Transverse colon (tissue), 4 donors: ENCODE measurements around the gene CCDC167. TPM values are rescaled to one million over a fixed set of nuclear protein-coding genes. Genes with fewer than 3 reads are reported as not detected.

ENCODE experiments used
- DNase-seq: peaks from one replicate; pipeline ENCODE4 v3.0.0-alpha.2; 2019
- H3K27ac ChIP-seq, 4 donors: fragments of 200-600 bp; sonication (generic); 2 replicates each; pipeline ENCODE4 v1.5.1; 2016 to 2018; ENCODE audit warnings: inconsistent platforms in 4 of 4
- H3K27me3 ChIP-seq: fragments of 200-600 bp; sonication (generic); 2 replicates; pipeline ENCODE4 v1.5.1; 2017; ENCODE audit warnings: inconsistent platforms
- H3K36me3 ChIP-seq, 4 donors: fragments of 200-600 bp; sonication (generic); 2 replicates each; pipeline ENCODE4 v1.5.1; 2017 to 2019; ENCODE audit warnings: inconsistent platforms in 4 of 4
- H3K4me1 ChIP-seq, 4 donors: fragments of 200-600 bp; sonication (generic); 2 replicates each; pipeline ENCODE4 v1.5.1; 2017 to 2020; ENCODE audit warnings: inconsistent platforms in 4 of 4
- H3K4me3 ChIP-seq, 4 donors: fragments of 200-600 bp; sonication (generic); 1 replicate in 1 of 4; 2 replicates in 3 of 4; pipeline versions ENCODE4 v1.5.1 to v1.6.1; 2017 to 2019; ENCODE audit warnings: inconsistent platforms in 4 of 4
- H3K9me3 ChIP-seq, 2 donors: fragments of 200-600 bp; sonication (generic); 2 replicates each; pipeline ENCODE4 v1.5.1; 2017 to 2019; ENCODE audit warnings: inconsistent platforms in 2 of 2
- CTCF ChIP-seq, 5 experiments: fragments of 200-600 bp in 3 of 5; fragments of 450-650 bp in 2 of 5; sonication (generic) in 3 of 5; IDR thresholded peaks; 1 replicate in 2 of 5; 2 replicates in 3 of 5; pipeline ENCODE4 v1.5.1; 2016 to 2017; ENCODE audit warnings: antibody characterized with exemption in 5 of 5, inconsistent platforms in 3 of 5, mild to moderate bottlenecking in 2 of 5, moderate library complexity in 1 of 5
- EP300 ChIP-seq: sonication (generic); formaldehyde crosslinking; IDR thresholded peaks from one replicate; pipeline ENCODE4 v1.6.1; 2017; ENCODE audit warnings: antibody characterized with exemption, low read depth
- POLR2A ChIP-seq: fragments of 450-650 bp; IDR thresholded peaks from one replicate; pipeline ENCODE4 v1.6.1; 2016; ENCODE audit warnings: antibody characterized with exemption, mild to moderate bottlenecking, moderate library complexity
- POLR2AphosphoS5 ChIP-seq, 3 donors: sonication (generic); formaldehyde crosslinking; IDR thresholded peaks; one replicate each; pipeline ENCODE4 v1.6.1; 2016; ENCODE audit warnings: antibody characterized with exemption in 3 of 3
- WGBS, 2 donors: methylation state at CpG; one replicate each; pipeline ENCODE4 v1.1.5; 2018; ENCODE audit warnings: low coverage in 1 of 2; 5-methylcytosine and 5-hydroxymethylcytosine counted together
- in situ Hi-C, 4 donors: fragments of 200-750 bp; cut with MboI; loops; one replicate each; pipeline versions ENCODE4 v1.15.0 to v1.15.1; 2017; ENCODE audit warnings: low sequenced_read_pairs in 3 of 4, low pct_ligation_motif_present in 1 of 4, low pct_unique_long_range_greater_than_20kb in 1 of 4
- intact Hi-C: fragments of 100-400 bp; cut with DNase I; formaldehyde crosslinking; loops from one replicate; pipeline ENCODE4 v1.15.1; 2023; ENCODE audit warnings: low total_unique reads
- total RNA-seq, 4 donors: library from RNA; depleted of rRNA; stranded (reverse); fragments of >200 nt; gene quantifications; one replicate each; pipeline ENCODE4 v1.1.0, GENCODE V29; 2016

CCDC167 gene
- total RNA-seq, 4 donors from 2014 or later = 16.9 to 21.8 TPM; not detected in 2

- in situ Hi-C loops = no loop called here
- 85% methylated on average over 16 of the region's 16 CpGs; no CpG with 5 or more reads in 1 of the 2 donors for WGBS, 2 donors
- H3K27me3 ChIP-seq = peaks cover 18% of the 10 kb centered on the region
- H3K36me3 ChIP-seq = no peaks in the 10 kb centered on the region
- DNase-seq = no peak
- H3K27ac ChIP-seq = no peak overlapping the region
- intact Hi-C loops = no loop called here
- TF ChIP-seq POLR2AphosphoS5 (IDR thresholded peaks at IDR 0.05) (no peak), EP300 (no peak), CTCF (IDR thresholded peaks at IDR 0.05) (no peak), POLR2A (no peak)
- no peak overlapping the region for H3K4me3 ChIP-seq
- H3K4me1 ChIP-seq = peaks cover 0 to 12% (median 8%) of the 10 kb centered on the region in 4 donors
- no peaks in the 10 kb centered on the region for H3K9me3 ChIP-seq
Measured at GRCh38 chr6:37511910-37512399, 12.3 kb upstream of the CCDC167 start.

- Histone ChIP-seq H3K36me3 (no peaks in the 10 kb centered on the region), H3K27ac (no peak overlapping the region), H3K27me3 (peaks cover 18% of the 10 kb centered on the region), H3K4me1 (peaks cover 0 to 7% (median 6%) of the 10 kb centered on the region in 4 donors), H3K4me3 (no peak overlapping the region), H3K9me3 (no peaks in the 10 kb centered on the region)
- DNase-seq = no peak
- 84 to 91% methylated on average over 4 to 5 of the region's 5 CpGs for whole genome bisulfite sequencing, 2 donors
- intact Hi-C loops (no loop called here), in situ Hi-C loops (no loop called here)
- TF ChIP-seq CTCF (IDR thresholded peaks at IDR 0.05) (no peak), POLR2A (no peak), POLR2AphosphoS5 (IDR thresholded peaks at IDR 0.05) (no peak), EP300 (no peak)
Measured at GRCh38 chr6:37511201-37511600, 11.5 kb upstream of the CCDC167 start.

- no peak overlapping the region for H3K27ac ChIP-seq
Measured at GRCh38 chr6:37507690-37508421, 8.2 kb upstream of the CCDC167 start.

More at GRCh38 chr6:37507690-37508421, 8.2 kb upstream of the CCDC167 start:
- Histone ChIP-seq H3K9me3 (no peaks in the 10 kb centered on the region), H3K36me3 (no peaks in the 10 kb centered on the region), H3K4me3 (no peak overlapping the region), H3K27me3 (peaks cover 8% of the 10 kb centered on the region), H3K4me1 (no peaks in the 10 kb centered on the region)
- TF ChIP-seq POLR2A = no peak
- no peak for TF ChIP-seq CTCF (IDR thresholded peaks at IDR 0.05)
- no peak for TF ChIP-seq EP300
- no peak for TF ChIP-seq POLR2AphosphoS5 (IDR thresholded peaks at IDR 0.05)
- WGBS, 2 donors = 44% methylated on average over 3 of the region's 4 CpGs; no CpG with 5 or more reads in 1 of the 2 donors
- DNase-seq = peak; percentile 25
- intact Hi-C loops = no loop called here
- in situ Hi-C loops = no loop called here
